HG03066 (cell line): ENCODE results near the gene SNX18.

Experiments used
- ATAC-seq: cut with Tn5 transposase; IDR thresholded peaks from one replicate; pipeline ENCODE4 v1.9.1; 2021; ENCODE audit warnings: low read depth; ENCODE audit not compliant: unreplicated experiment

The SNX18 gene

DNA sequence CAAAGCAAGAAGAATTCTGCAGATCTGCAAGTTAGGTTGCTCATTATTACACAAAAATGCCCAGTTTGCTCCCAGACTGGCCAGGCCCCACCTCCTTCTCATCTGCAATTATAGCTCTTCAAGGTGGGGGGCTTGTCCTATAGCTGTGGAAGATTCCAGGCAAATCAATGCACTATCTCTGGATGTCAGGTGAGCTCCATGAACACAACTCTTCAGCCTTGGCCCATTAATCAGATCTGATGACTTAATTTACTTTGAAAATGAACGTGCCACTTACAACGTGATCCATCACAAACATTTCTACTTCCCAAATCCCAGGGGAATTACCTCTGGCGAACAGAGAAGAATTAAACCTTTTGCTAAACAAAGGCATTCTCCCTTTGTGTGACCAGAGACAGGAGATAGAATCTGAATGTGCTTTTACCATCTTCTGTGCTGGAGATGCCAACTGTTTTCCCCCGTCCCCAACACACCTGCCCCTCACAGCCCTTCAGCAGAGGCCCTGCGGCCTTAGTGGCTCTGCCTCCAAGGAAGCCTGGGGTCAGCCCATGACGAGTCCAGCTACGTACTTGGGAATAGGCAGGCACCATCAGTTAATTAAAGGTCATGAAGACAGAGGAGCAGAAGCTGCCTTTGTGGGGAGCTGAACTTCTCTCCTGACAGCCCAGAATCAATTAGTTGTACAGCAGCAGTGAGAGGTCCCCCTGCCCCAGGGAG is 60.5 kb downstream of the SNX18 start:
- no peak for ATAC-seq

DNA sequence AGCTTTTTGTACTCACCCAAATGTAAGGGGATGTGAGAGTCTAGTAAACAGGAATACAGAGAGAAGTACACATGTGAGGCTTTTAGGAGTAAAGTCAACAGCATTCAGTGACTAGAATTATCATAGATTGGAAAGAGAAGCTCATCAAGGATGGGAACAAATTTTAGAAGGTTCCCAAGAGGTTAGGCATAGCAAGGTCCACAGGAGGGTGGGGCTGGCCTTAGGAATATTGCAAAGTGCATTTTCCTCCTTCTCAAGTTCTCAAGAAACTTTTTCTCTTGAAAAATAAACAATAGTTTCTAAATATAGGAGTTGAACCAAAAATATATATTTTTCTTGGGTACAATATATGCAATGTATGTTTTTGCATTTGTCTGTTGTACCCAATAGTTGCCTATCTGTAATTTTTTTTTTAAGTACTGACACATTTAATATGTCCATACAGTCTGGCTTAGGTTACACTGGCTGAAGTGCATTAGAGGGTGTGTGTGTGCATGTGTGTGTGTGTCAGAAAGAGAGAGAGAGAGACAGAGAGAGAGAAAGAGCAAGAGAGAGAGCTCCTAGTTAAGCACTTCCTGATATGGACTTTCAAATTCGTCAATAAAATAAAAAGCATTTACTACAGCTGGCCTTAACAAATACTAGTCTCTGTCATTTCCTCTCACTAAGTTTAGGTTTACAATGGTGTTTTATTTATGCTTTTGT is 62.2 kb downstream of the SNX18 start:
- no peak for ATAC-seq

- no peak for ATAC-seq
These were observed 63.6 kb downstream of the SNX18 start for GRCh38 chr5:54580997-54581811.

DNA sequence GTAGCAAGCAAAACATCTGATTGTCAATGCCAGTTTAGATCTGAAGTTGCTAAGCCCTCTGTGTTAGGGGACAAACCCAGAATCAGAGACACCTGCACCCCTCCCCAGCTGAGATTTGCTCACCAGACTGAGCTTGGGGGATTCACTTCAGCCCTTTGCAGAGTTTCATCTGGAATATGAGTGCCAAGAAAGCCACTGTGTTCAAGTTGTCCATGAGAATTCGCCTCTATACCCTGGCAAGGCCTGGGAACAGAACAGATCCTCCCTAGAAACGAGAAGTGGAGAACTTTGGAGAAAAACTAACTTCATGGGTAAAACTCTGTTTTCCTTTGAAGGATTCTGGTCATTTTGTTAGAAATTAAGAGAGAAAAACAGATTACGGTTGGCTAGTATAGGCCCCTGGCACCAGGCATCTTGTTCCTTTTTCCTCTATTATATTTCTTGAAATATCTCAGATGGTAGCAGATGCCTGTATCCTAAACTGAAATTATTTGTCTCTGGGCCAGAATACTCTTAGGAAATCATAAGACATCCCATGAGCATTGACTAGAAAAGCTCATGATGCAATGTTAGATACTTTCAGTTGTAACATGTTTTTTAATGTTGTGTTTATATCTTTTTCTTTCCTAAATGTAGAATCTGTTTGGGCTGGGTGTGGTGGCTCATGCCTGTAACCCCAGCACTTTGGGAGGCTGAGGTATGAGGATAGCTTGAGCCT is 64.4 kb downstream of the SNX18 start:
- ATAC-seq, result no peak

GRCh38 chr5:54586336-54586735 is 68.8 kb downstream of the SNX18 start:
- ATAC-seq, result no peak

DNA sequence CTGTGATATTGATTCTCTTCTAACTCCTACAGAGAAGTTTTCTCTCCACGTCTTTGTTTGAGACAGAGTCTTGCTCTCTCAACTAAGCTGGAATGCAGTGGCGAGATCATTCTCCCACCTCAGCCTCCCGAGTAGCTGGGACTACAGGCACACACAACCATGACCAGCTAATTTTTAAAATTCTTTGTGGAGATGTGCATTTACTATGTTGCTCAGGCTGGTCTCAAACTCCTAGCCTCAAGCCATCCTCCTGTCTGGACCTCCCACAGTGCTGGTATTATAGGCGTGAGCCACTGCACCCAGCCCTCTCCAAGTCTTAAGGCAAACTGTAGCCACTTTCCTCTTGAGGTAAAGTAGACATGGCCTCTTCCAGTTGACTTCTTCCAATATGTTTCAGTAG is 72.2 kb downstream of the SNX18 start:
- ATAC-seq, result no peak

GRCh38 chr5:54590824-54591223 is 73.3 kb downstream of the SNX18 start:
- no peak for ATAC-seq

- no peak for ATAC-seq
These were observed 76.2 kb downstream of the SNX18 start for GRCh38 chr5:54593779-54594178.

GRCh38 chr5:54594181-54594580 is 76.6 kb downstream of the SNX18 start:
- ATAC-seq, result no peak

GRCh38 chr5:54595721-54596120 is 78.2 kb downstream of the SNX18 start:
- no peak for ATAC-seq
